SK-N-SH treated with all-trans-retinoic acid at 6 μM for 48 hours (cell line): Measurements from ENCODE around the gene GUCA2B.

Experiments used
- ATAC-seq: fragments of 200-7000 bp; cut with Tn5 transposase; 3 replicates; pipeline ENCODE4 v1.9.1; 2020; ENCODE audit warnings: mild to moderate bottlenecking, moderate library complexity
- ARNTL ChIP-seq: fragments of 450-650 bp; formaldehyde crosslinking; IDR thresholded peaks from 2 replicates; pipeline ENCODE4 v1.5.0; 2020; ENCODE audit warnings: low read depth, mild to moderate bottlenecking, moderate library complexity, borderline replicate concordance
- BACH2 ChIP-seq: fragments of 250-450 bp; sonication (Bioruptor Pico); IDR thresholded peaks from 2 replicates; pipeline ENCODE4 v1.9.0; 2021; ENCODE audit warnings: mild to moderate bottlenecking, borderline replicate concordance
- CSDC2 ChIP-seq: fragments of 250-450 bp; sonication (Bioruptor Pico); IDR thresholded peaks from 2 replicates; pipeline ENCODE4 v1.5.0; 2020; ENCODE audit warnings: mild to moderate bottlenecking, moderate library complexity
- ESRRG ChIP-seq: fragments of 250-450 bp; sonication (Bioruptor Pico); IDR thresholded peaks from 2 replicates; pipeline ENCODE4 v1.6.1; 2021; ENCODE audit warnings: mild to moderate bottlenecking
- GLIS3 ChIP-seq: fragments of 250-450 bp; sonication (Bioruptor Pico); IDR thresholded peaks from 2 replicates; pipeline ENCODE4 v1.5.0; 2020; ENCODE audit warnings: mild to moderate bottlenecking, moderate library complexity
- ISL1 ChIP-seq: fragments of 250-450 bp; sonication (Bioruptor Pico); IDR thresholded peaks from 2 replicates; pipeline ENCODE4 v2.1.2; 2022; ENCODE audit warnings: mild to moderate bottlenecking, moderate library complexity
- OSR1 ChIP-seq: fragments of 250-450 bp; sonication (Bioruptor Pico); IDR thresholded peaks from 2 replicates; pipeline ENCODE4 v1.8.0; 2022; ENCODE audit warnings: moderate library complexity, mild to moderate bottlenecking, inconsistent platforms
- PPARA ChIP-seq: fragments of 250-450 bp; sonication (Bioruptor Pico); IDR thresholded peaks from 2 replicates; pipeline ENCODE4 v1.5.0; 2020; ENCODE audit warnings: mild to moderate bottlenecking, borderline replicate concordance
- RARB ChIP-seq: fragments of 250-450 bp; sonication (Bioruptor Pico); IDR thresholded peaks from 2 replicates; pipeline ENCODE4 v1.8.0; 2021; ENCODE audit warnings: mild to moderate bottlenecking, moderate library complexity
- SNAI2 ChIP-seq: fragments of 250-450 bp; sonication (Bioruptor Pico); IDR thresholded peaks from 2 replicates; pipeline ENCODE4 v1.5.0; 2020; ENCODE audit warnings: mild to moderate bottlenecking, moderate library complexity
- TCF4 ChIP-seq: fragments of 250-450 bp; sonication (Bioruptor Pico); IDR thresholded peaks from 2 replicates; pipeline ENCODE4 v1.8.0; 2021; ENCODE audit warnings: mild to moderate bottlenecking, moderate library complexity, borderline replicate concordance
- TOX ChIP-seq: fragments of 250-450 bp; sonication (Bioruptor Pico); IDR thresholded peaks from 2 replicates; pipeline ENCODE4 v1.8.0; 2021; ENCODE audit warnings: mild to moderate bottlenecking, moderate library complexity, borderline replicate concordance
- ZC3H10 ChIP-seq: fragments of 250-450 bp; sonication (Bioruptor Pico); IDR thresholded peaks from 2 replicates; pipeline ENCODE4 v1.5.1; 2021; ENCODE audit warnings: mild to moderate bottlenecking, moderate library complexity
- ZFP3 ChIP-seq: fragments of 250-450 bp; sonication (Bioruptor Pico); IDR thresholded peaks from 2 replicates; pipeline ENCODE4 v1.5.0; 2020; ENCODE audit warnings: mild to moderate bottlenecking, moderate library complexity
- ZFP30 ChIP-seq: fragments of 450-650 bp; formaldehyde crosslinking; IDR thresholded peaks from 2 replicates; pipeline ENCODE4 v1.5.0; 2022; ENCODE audit warnings: mild to moderate bottlenecking, moderate library complexity
- ZNF565 ChIP-seq: fragments of 450-650 bp; formaldehyde crosslinking; conservative IDR thresholded peaks from 2 replicates; pipeline ENCODE4 v1.5.0; 2020; ENCODE audit warnings: low read depth, mild to moderate bottlenecking, moderate library complexity
- ZNF70 ChIP-seq: fragments of 450-650 bp; formaldehyde crosslinking; IDR thresholded peaks from 2 replicates; pipeline ENCODE4 v1.5.0; 2020; ENCODE audit warnings: mild to moderate bottlenecking, moderate library complexity
- ZNF8 ChIP-seq: fragments of 450-650 bp; formaldehyde crosslinking; IDR thresholded peaks from 2 replicates; pipeline ENCODE4 v1.5.0; 2020; ENCODE audit warnings: mild to moderate bottlenecking, moderate library complexity
- TF ChIP-seq, protein P1 (sequence below): fragments of 250-450 bp; sonication (Bioruptor Pico); IDR thresholded peaks from 2 replicates; pipeline ENCODE4 v1.8.0; 2021; ENCODE audit warnings: low read depth, mild to moderate bottlenecking, moderate library complexity, borderline replicate concordance
- TF ChIP-seq, protein P2 (sequence below): fragments of 250-450 bp; sonication (Bioruptor Pico); IDR thresholded peaks from 2 replicates; pipeline ENCODE4 v1.5.0; 2020; ENCODE audit warnings: mild to moderate bottlenecking, moderate library complexity
- TF ChIP-seq, protein P3 (sequence below): fragments of 250-450 bp; sonication (Bioruptor Pico); IDR thresholded peaks from 2 replicates; pipeline ENCODE4 v1.5.1; 2021; ENCODE audit warnings: mild to moderate bottlenecking, moderate library complexity
- TF ChIP-seq, protein P4 (sequence below): fragments of 250-450 bp; sonication (Bioruptor Pico); IDR thresholded peaks from 2 replicates; pipeline ENCODE4 v1.8.0; 2020; ENCODE audit warnings: mild to moderate bottlenecking, moderate library complexity, borderline replicate concordance

Gene GUCA2B

DNA sequence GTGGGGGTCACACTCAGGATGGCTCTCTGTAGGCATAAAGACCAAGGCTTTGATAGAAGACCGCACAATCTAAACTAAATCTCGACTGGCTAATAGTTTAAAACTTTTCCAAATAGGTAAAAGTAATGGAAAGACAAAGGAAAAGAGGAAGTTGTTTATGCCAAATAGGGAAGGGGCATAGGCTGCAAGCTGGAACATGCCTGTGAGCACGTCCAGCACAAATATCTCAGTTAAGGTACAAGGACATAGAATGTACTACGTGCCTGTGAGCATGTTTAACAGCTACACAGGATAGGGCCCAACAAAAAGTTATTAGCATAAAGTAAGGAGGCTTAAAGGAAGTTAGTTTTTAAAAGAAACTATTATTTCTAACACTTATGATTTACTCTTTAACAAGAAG, 38.9 kb downstream of the GUCA2B start:
- ATAC-seq = no peak
- TF ChIP-seq, protein P1, sequence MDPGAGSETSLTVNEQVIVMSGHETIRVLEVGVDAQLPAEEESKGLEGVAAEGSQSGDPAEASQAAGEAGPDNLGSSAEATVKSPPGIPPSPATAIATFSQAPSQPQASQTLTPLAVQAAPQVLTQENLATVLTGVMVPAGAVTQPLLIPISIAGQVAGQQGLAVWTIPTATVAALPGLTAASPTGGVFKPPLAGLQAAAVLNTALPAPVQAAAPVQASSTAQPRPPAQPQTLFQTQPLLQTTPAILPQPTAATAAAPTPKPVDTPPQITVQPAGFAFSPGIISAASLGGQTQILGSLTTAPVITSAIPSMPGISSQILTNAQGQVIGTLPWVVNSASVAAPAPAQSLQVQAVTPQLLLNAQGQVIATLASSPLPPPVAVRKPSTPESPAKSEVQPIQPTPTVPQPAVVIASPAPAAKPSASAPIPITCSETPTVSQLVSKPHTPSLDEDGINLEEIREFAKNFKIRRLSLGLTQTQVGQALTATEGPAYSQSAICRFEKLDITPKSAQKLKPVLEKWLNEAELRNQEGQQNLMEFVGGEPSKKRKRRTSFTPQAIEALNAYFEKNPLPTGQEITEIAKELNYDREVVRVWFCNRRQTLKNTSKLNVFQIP = no peak
- TF ChIP-seq RARB (no peak), ZNF8 (no peak), OSR1 (no peak), SNAI2 (CRISPR knock-in tag) (no peak), ARNTL (no peak), ISL1 (CRISPR knock-in tag) (no peak), BACH2 (CRISPR knock-in tag) (no peak), ZC3H10 (no peak), CSDC2 (CRISPR knock-in tag) (no peak), ZNF565 (CRISPR knock-in tag) (no peak), GLIS3 (CRISPR knock-in tag) (no peak), TCF4 (no peak), ZFP30 (no peak), ESRRG (CRISPR knock-in tag) (no peak), TOX (CRISPR knock-in tag) (no peak), ZFP3 (no peak)
- TF ChIP-seq, protein P2, sequence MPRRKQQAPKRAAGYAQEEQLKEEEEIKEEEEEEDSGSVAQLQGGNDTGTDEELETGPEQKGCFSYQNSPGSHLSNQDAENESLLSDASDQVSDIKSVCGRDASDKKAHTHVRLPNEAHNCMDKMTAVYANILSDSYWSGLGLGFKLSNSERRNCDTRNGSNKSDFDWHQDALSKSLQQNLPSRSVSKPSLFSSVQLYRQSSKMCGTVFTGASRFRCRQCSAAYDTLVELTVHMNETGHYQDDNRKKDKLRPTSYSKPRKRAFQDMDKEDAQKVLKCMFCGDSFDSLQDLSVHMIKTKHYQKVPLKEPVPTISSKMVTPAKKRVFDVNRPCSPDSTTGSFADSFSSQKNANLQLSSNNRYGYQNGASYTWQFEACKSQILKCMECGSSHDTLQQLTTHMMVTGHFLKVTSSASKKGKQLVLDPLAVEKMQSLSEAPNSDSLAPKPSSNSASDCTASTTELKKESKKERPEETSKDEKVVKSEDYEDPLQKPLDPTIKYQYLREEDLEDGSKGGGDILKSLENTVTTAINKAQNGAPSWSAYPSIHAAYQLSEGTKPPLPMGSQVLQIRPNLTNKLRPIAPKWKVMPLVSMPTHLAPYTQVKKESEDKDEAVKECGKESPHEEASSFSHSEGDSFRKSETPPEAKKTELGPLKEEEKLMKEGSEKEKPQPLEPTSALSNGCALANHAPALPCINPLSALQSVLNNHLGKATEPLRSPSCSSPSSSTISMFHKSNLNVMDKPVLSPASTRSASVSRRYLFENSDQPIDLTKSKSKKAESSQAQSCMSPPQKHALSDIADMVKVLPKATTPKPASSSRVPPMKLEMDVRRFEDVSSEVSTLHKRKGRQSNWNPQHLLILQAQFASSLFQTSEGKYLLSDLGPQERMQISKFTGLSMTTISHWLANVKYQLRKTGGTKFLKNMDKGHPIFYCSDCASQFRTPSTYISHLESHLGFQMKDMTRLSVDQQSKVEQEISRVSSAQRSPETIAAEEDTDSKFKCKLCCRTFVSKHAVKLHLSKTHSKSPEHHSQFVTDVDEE (CRISPR knock-in tag) = no peak
- TF ChIP-seq, protein P3, sequence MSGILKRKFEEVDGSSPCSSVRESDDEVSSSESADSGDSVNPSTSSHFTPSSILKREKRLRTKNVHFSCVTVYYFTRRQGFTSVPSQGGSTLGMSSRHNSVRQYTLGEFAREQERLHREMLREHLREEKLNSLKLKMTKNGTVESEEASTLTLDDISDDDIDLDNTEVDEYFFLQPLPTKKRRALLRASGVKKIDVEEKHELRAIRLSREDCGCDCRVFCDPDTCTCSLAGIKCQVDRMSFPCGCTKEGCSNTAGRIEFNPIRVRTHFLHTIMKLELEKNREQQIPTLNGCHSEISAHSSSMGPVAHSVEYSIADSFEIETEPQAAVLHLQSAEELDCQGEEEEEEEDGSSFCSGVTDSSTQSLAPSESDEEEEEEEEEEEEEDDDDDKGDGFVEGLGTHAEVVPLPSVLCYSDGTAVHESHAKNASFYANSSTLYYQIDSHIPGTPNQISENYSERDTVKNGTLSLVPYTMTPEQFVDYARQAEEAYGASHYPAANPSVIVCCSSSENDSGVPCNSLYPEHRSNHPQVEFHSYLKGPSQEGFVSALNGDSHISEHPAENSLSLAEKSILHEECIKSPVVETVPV (CRISPR knock-in tag) = no peak
- TF ChIP-seq, all 23 proteins: peak for 0

DNA sequence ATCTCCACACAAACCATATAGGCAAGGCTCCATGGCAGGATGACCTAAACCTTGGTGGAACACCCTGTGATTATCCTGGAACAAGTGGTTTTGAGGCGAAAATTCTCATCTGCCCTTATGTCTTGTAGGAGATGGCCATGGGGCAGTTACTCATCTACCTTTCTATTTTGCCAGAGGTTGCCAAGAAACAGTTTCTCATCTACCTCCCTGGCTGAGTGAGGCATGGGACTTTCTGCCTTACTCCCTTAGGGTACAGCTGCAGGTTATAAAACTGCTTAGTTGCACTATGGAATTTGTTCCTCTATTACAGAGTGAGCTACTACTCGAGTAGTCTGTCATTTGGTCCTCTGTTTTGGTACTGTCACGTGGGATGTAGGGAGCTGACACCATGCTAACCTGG, 42.6 kb downstream of the GUCA2B start:
- TF ChIP-seq ZFP30 = no peak
- no peak for TF ChIP-seq BACH2 (CRISPR knock-in tag)
- TF ChIP-seq TOX (CRISPR knock-in tag) = no peak
- TF ChIP-seq, protein P1 = no peak
- TF ChIP-seq ARNTL = no peak
- TF ChIP-seq ISL1 (CRISPR knock-in tag) = no peak
- TF ChIP-seq ZC3H10 = no peak
- TF ChIP-seq ZNF70 = no peak
- TF ChIP-seq PPARA = no peak
- TF ChIP-seq ESRRG (CRISPR knock-in tag) = no peak
- TF ChIP-seq, protein P4, sequence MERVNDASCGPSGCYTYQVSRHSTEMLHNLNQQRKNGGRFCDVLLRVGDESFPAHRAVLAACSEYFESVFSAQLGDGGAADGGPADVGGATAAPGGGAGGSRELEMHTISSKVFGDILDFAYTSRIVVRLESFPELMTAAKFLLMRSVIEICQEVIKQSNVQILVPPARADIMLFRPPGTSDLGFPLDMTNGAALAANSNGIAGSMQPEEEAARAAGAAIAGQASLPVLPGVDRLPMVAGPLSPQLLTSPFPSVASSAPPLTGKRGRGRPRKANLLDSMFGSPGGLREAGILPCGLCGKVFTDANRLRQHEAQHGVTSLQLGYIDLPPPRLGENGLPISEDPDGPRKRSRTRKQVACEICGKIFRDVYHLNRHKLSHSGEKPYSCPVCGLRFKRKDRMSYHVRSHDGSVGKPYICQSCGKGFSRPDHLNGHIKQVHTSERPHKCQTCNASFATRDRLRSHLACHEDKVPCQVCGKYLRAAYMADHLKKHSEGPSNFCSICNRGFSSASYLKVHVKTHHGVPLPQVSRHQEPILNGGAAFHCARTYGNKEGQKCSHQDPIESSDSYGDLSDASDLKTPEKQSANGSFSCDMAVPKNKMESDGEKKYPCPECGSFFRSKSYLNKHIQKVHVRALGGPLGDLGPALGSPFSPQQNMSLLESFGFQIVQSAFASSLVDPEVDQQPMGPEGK (CRISPR knock-in tag) = no peak
- no peak for TF ChIP-seq OSR1
- no peak for TF ChIP-seq ZNF8
- no peak for TF ChIP-seq RARB
- TF ChIP-seq, protein P2 (CRISPR knock-in tag) = no peak
- no peak for ATAC-seq
